Measurements from ENCODE around the gene EIF3L.

Gene EIF3L

GRCh38 chr22:37887584-37888378, 38.6 kb downstream of the EIF3L start:
- peak; percentile 81 for TF ChIP-seq CTCF (conservative IDR thresholded peaks at IDR 0.05; ENCODE audit: low read depth, low read length)
- H3K4me3 ChIP-seq (ENCODE audit: low read depth, low read length) = no peak overlapping the region
- DNase-seq (ENCODE audit: low read depth) = peak; percentile 90

GRCh38 chr22:37891926-37892325, 42.7 kb downstream of the EIF3L start:
- TF ChIP-seq CTCF (conservative IDR thresholded peaks at IDR 0.05; ENCODE audit: low read depth, low read length) = no peak
- no peak for DNase-seq (ENCODE audit: low read depth)
- H3K4me3 ChIP-seq (ENCODE audit: low read depth, low read length) = no peak overlapping the region

- H3K4me3 ChIP-seq (ENCODE audit: low read depth, low read length) = no peak overlapping the region
- no peak for TF ChIP-seq CTCF (conservative IDR thresholded peaks at IDR 0.05; ENCODE audit: low read depth, low read length)
- no peak for DNase-seq (ENCODE audit: low read depth)
Observed at GRCh38 chr22:37892566-37893335, 43.5 kb downstream of the EIF3L start.

- DNase-seq (ENCODE audit: low read depth) = no peak
- no peak overlapping the region for H3K4me3 ChIP-seq (ENCODE audit: low read depth, low read length)
- no peak for TF ChIP-seq CTCF (conservative IDR thresholded peaks at IDR 0.05; ENCODE audit: low read depth, low read length)
Observed at GRCh38 chr22:37893583-37893983, 44.4 kb downstream of the EIF3L start.

- DNase-seq (ENCODE audit: low read depth) = no peak
- H3K4me3 ChIP-seq (ENCODE audit: low read depth, low read length) = no peak overlapping the region
- no peak for TF ChIP-seq CTCF (conservative IDR thresholded peaks at IDR 0.05; ENCODE audit: low read depth, low read length)
Observed at GRCh38 chr22:37894939-37895670, 45.9 kb downstream of the EIF3L start.

- DNase-seq (ENCODE audit: low read depth) = peak; percentile 71
- no peak overlapping the region for H3K4me3 ChIP-seq (ENCODE audit: low read depth, low read length)
- no peak for TF ChIP-seq CTCF (conservative IDR thresholded peaks at IDR 0.05; ENCODE audit: low read depth, low read length)
Observed at GRCh38 chr22:37896181-37896592, 47.0 kb downstream of the EIF3L start.

All from choroid plexus epithelial cell (primary cell).